SU-DHL-6 (cell line): Measurements from ENCODE around the gene IFIT1.

Experiments used
- CTCF ChIP-seq: fragments of 200-600 bp; sonication (generic); IDR thresholded peaks from one replicate; pipeline ENCODE4 v1.5.1; 2017; ENCODE audit warnings: antibody characterized with exemption, mild to moderate bottlenecking, low read length, moderate library complexity; ENCODE audit not compliant: insufficient read depth, poor library complexity, severe bottlenecking
- EZH2phosphoT487 ChIP-seq: fragments of 200-600 bp; sonication (generic), shearing (Covaris generic); conservative IDR thresholded peaks from 2 replicates; pipeline ENCODE4 v1.6.1; 2018; ENCODE audit warnings: mild to moderate bottlenecking, antibody characterized with exemption, low read length, moderate library complexity, mixed read lengths

- TF ChIP-seq CTCF (no peak), EZH2phosphoT487 (no peak)
Observed at GRCh38 chr10:89384474-89385340, 7.7 kb upstream of the IFIT1 start.
